Measurements from ENCODE around the gene CTSZ.

- TF ChIP-seq, protein P1, sequence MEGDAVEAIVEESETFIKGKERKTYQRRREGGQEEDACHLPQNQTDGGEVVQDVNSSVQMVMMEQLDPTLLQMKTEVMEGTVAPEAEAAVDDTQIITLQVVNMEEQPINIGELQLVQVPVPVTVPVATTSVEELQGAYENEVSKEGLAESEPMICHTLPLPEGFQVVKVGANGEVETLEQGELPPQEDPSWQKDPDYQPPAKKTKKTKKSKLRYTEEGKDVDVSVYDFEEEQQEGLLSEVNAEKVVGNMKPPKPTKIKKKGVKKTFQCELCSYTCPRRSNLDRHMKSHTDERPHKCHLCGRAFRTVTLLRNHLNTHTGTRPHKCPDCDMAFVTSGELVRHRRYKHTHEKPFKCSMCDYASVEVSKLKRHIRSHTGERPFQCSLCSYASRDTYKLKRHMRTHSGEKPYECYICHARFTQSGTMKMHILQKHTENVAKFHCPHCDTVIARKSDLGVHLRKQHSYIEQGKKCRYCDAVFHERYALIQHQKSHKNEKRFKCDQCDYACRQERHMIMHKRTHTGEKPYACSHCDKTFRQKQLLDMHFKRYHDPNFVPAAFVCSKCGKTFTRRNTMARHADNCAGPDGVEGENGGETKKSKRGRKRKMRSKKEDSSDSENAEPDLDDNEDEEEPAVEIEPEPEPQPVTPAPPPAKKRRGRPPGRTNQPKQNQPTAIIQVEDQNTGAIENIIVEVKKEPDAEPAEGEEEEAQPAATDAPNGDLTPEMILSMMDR (IDR thresholded peaks at IDR 0.05 in 4 of 5, conservative IDR thresholded peaks at IDR 0.05 in 1 of 5): no peak
- TF ChIP-seq POLR2A (IDR thresholded peaks at IDR 0.05): peak; percentile 96 to 98
Observed at GRCh38 chr20:59032023-59032712, 25.1 kb upstream of the CTSZ start, which contains the start of gene ATP5F1E.

Data from gastrocnemius medialis (tissue), 4 donors.